ENCODE measurements around the gene CAB39. TPM values are rescaled to one million over a fixed set of nuclear protein-coding genes. Genes with fewer than 3 reads are reported as not detected.

The CAB39 gene
- total RNA-seq, 1 donor from 2014 or later, result 59.0 TPM

DNA sequence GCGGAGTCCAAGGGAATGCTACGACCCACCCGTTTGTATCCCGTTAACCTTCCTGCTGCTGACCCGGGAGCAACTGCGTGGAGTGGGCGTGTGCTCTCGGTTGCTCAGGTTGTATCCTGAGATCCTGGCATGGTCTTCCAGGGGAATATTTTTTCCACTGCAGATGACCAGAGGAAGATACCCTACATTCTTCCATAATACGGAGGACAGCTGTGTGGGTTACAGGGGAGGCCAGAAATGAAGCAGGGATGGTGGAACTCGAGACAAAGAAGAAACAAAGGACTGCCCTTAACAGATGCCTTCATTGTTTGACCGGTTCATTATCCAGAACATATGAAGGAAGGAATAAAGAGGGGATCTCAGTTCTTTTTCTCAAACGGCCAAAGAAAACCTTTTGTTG lies 39.8 kb upstream of the CAB39 start:
- no peak for TF ChIP-seq EZH2 (IDR thresholded peaks at IDR 0.05)
- TF ChIP-seq EZH2phosphoT487 (IDR thresholded peaks at IDR 0.05), result no peak
- TF ChIP-seq, protein P1, sequence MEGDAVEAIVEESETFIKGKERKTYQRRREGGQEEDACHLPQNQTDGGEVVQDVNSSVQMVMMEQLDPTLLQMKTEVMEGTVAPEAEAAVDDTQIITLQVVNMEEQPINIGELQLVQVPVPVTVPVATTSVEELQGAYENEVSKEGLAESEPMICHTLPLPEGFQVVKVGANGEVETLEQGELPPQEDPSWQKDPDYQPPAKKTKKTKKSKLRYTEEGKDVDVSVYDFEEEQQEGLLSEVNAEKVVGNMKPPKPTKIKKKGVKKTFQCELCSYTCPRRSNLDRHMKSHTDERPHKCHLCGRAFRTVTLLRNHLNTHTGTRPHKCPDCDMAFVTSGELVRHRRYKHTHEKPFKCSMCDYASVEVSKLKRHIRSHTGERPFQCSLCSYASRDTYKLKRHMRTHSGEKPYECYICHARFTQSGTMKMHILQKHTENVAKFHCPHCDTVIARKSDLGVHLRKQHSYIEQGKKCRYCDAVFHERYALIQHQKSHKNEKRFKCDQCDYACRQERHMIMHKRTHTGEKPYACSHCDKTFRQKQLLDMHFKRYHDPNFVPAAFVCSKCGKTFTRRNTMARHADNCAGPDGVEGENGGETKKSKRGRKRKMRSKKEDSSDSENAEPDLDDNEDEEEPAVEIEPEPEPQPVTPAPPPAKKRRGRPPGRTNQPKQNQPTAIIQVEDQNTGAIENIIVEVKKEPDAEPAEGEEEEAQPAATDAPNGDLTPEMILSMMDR (IDR thresholded peaks at IDR 0.05), result no peak
- Histone ChIP-seq H3K27ac (no peak overlapping the region), H3K4me2 (no peak overlapping the region), H3F3A (ENCODE audit: low read depth) (no peaks in the 10 kb centered on the region), H3K79me2 (ENCODE audit: low read depth) (no peaks in the 10 kb centered on the region), H2AFZ (replicated peaks) (no peak overlapping the region), H3K4me1 (peaks cover 15% of the 10 kb centered on the region), H3K9me3 (ENCODE audit: low read depth) (no peaks in the 10 kb centered on the region), H3K4me3 (no peak overlapping the region), H3K36me3 (no peaks in the 10 kb centered on the region), H3K9ac (no peak overlapping the region), H3K27me3 (no peaks in the 10 kb centered on the region), H4K20me1 (ENCODE audit: low read depth) (no peaks in the 10 kb centered on the region)
- no peaks in the 10 kb centered on the region for H3K36me3 Mint-ChIP-seq
- peaks cover 18% of the 10 kb centered on the region for H3K27me3 Mint-ChIP-seq (ENCODE audit: insufficient read depth, low read depth)
- peaks cover 32% of the 10 kb centered on the region for H3K4me1 Mint-ChIP-seq
- H3K9me3 Mint-ChIP-seq, result peaks cover 6% of the 10 kb centered on the region
- H3K4me3 Mint-ChIP-seq, result no peak overlapping the region
- DNase-seq (ENCODE audit: low spot score), result no peak
- H3K27ac Mint-ChIP-seq, result no peak overlapping the region

DNA sequence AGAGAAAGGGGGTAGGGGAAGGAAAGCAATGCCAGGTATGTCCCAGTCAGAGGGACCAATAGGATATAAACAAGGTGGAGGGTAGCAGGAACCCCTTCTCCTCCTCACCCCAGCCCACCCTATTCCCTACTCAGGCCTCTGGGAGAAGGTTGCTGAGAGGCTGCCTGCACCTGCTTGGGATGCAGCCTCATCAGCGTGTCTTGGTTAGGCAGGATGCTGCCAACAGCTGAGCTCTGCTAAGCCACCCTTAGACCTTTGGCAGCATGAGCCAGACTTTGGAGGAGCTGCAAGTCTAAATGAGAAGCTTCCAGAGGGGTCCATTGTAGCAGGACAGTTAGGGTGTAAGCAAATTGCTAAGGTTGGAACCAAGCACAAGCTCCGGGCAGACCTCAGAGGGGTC lies 38.2 kb upstream of the CAB39 start:
- no peak overlapping the region for H3K4me3 ChIP-seq
- no peak overlapping the region for H3K27ac ChIP-seq
- TF ChIP-seq, protein P1 (IDR thresholded peaks at IDR 0.05), result no peak
- TF ChIP-seq EZH2phosphoT487 (IDR thresholded peaks at IDR 0.05), result no peak
- TF ChIP-seq EZH2 (IDR thresholded peaks at IDR 0.05), result no peak
- peaks cover 23% of the 10 kb centered on the region for H3K27me3 Mint-ChIP-seq (ENCODE audit: insufficient read depth, low read depth)
- no peaks in the 10 kb centered on the region for H3K36me3 ChIP-seq
- peaks cover 16% of the 10 kb centered on the region for H3K4me1 Mint-ChIP-seq
- peaks cover 13% of the 10 kb centered on the region for H3K9me3 Mint-ChIP-seq
- H3K4me1 ChIP-seq, result peaks cover 6% of the 10 kb centered on the region
- H4K20me1 ChIP-seq (ENCODE audit: low read depth), result no peaks in the 10 kb centered on the region
- no peak overlapping the region for H3K4me3 Mint-ChIP-seq
- H3F3A ChIP-seq (ENCODE audit: low read depth), result no peaks in the 10 kb centered on the region
- no peaks in the 10 kb centered on the region for H3K36me3 Mint-ChIP-seq
- no peak overlapping the region for H2AFZ ChIP-seq (replicated peaks)
- no peak overlapping the region for H3K4me2 ChIP-seq
- no peaks in the 10 kb centered on the region for H3K27me3 ChIP-seq
- H3K79me2 ChIP-seq (ENCODE audit: low read depth), result no peaks in the 10 kb centered on the region
- no peak for DNase-seq (ENCODE audit: low spot score)
- no peak overlapping the region for H3K9ac ChIP-seq
- H3K9me3 ChIP-seq (ENCODE audit: low read depth), result no peaks in the 10 kb centered on the region
- no peak overlapping the region for H3K27ac Mint-ChIP-seq

DNA sequence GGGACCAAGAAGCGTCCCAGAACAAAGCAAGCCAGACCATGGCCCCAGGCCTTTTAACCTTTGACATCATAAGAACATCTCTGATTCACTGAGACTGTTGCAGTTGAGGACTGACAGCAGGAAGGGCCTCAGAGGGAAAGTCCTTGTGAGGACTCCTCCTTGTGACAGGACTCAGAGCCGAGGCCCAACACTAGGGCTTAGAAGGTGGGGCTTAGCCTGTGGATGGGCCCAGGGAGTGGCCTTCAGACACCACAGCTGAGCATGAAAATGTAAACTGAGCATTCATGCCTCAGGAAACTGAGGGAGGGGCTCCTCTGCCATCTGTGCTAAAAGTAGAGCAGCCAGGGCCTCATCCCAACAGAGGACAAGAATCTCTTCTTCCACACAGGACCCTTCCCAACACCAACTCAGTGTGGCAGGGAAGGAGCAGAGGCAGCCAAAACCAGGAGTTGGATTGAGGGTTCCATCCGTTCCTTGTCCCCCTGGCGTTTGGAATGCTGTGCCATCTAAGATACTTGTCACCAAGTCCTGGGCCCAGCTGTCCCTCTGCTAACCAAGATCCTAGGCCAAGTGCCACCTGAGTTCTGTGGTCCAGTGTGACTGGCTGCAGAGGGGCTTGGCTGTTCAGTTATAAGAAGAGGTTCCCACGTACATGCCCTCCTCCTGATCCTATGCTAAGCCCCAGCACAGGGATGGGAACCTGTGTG lies 37.5 kb upstream of the CAB39 start:
- Mint-ChIP-seq H3K27ac (peak overlapping the region; percentile 86), H3K9me3 (peaks cover 13% of the 10 kb centered on the region), H3K4me1 (peaks cover 11% of the 10 kb centered on the region), H3K36me3 (no peaks in the 10 kb centered on the region), H3K4me3 (no peak overlapping the region), H3K27me3 (ENCODE audit: insufficient read depth, low read depth) (peaks cover 23% of the 10 kb centered on the region)
- no peaks in the 10 kb centered on the region for H3K9me3 ChIP-seq (ENCODE audit: low read depth)
- H3F3A ChIP-seq (ENCODE audit: low read depth), result no peaks in the 10 kb centered on the region
- H4K20me1 ChIP-seq (ENCODE audit: low read depth), result no peaks in the 10 kb centered on the region
- no peak for DNase-seq (ENCODE audit: low spot score)
- H3K4me1 ChIP-seq, result peaks cover 4% of the 10 kb centered on the region
- no peak overlapping the region for H3K27ac ChIP-seq
- H3K36me3 ChIP-seq, result no peaks in the 10 kb centered on the region
- H2AFZ ChIP-seq (replicated peaks), result no peak overlapping the region
- TF ChIP-seq, protein P1 (IDR thresholded peaks at IDR 0.05), result no peak
- no peak for TF ChIP-seq EZH2phosphoT487 (IDR thresholded peaks at IDR 0.05)
- TF ChIP-seq EZH2 (IDR thresholded peaks at IDR 0.05), result no peak
- no peaks in the 10 kb centered on the region for H3K27me3 ChIP-seq
- no peak overlapping the region for H3K9ac ChIP-seq
- no peak overlapping the region for H3K4me2 ChIP-seq
- no peak overlapping the region for H3K4me3 ChIP-seq
- no peaks in the 10 kb centered on the region for H3K79me2 ChIP-seq (ENCODE audit: low read depth)

Data from neural progenitor cell (in vitro differentiated cells).